Measurements from ENCODE around the gene COL1A1. TPM values are rescaled to one million over a fixed set of nuclear protein-coding genes. Genes with fewer than 3 reads are reported as not detected.

The COL1A1 gene
- polyA plus RNA-seq (2012; ENCODE audit: insufficient read length, low read depth), result 30.3 TPM

- TF ChIP-seq FOXP2 (optimal IDR thresholded peaks at IDR 0.05; ENCODE audit: borderline replicate concordance, extremely low read depth, extremely low read length, insufficient read depth), result no peak
- no peak for TF ChIP-seq SIN3A (IDR thresholded peaks at IDR 0.05; ENCODE audit: borderline replicate concordance, insufficient read depth, low read length)
Measured at GRCh38 chr17:50201276-50201854, at the start of gene COL1A1. Gene COL1A1, minus strand, starts transcription at chr17:50201631. Its CDS starts 118 bp downstream, at chr17:50201513.

DNA sequence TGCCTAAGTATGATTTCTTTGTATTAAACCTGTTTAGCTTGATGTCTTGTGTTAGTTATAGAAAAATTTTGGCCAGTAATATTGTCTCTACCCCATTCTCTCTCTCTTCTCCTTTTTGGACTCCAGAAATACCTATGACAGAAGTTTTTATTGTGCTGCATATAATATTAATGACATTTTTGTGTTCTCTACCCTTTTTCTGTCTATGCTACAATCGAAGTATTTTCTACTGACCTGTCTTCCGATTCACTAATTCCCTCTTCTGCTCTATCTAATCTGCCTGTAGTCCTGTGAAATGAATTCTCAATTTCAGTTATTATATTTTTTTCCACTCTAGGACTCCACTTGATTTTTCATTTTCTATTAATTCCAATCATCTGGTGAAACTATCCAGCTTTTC lies 46.8 kb upstream of the COL1A1 start:
- TF ChIP-seq POLR2AphosphoS5 (IDR thresholded peaks at IDR 0.05; ENCODE audit: low read depth, low read length), result no peak
- no peak for TF ChIP-seq REST (IDR thresholded peaks at IDR 0.05; ENCODE audit: insufficient read depth in 1 of 2, low read depth in 2 of 2, low read length in 2 of 2)
- TF ChIP-seq SIN3A (IDR thresholded peaks at IDR 0.05; ENCODE audit: borderline replicate concordance, insufficient read depth, low read length), result no peak
- TF ChIP-seq FOXP2 (optimal IDR thresholded peaks at IDR 0.05; ENCODE audit: borderline replicate concordance, extremely low read depth, extremely low read length, insufficient read depth), result no peak
- no peak for TF ChIP-seq TAF1 (IDR thresholded peaks at IDR 0.05; ENCODE audit: borderline replicate concordance, insufficient read depth, low read length)

DNA sequence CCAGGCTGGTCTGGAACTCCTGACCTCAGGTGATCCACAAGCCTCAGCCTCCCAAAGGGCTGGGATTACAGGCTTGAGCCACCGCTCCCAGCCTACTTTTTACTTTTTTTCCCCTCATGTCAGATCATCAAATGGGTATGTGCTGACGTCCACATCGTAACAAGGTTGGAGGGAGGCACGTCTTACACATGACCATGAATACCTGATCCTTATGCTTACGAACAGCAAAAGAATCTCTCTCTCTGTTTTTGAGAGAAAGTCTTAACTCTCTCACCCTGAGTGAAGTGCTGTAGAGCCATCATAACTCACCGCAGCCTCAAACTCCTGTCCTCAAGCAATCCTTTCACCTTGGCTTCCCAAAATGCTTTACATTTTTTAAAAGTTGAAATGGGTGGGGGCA lies 43.3 kb upstream of the COL1A1 start:
- no peak for TF ChIP-seq REST (IDR thresholded peaks at IDR 0.05; ENCODE audit: insufficient read depth in 1 of 2, low read depth in 2 of 2, low read length in 2 of 2)
- TF ChIP-seq POLR2AphosphoS5 (IDR thresholded peaks at IDR 0.05; ENCODE audit: low read depth, low read length), result no peak
- no peak for TF ChIP-seq TAF1 (IDR thresholded peaks at IDR 0.05; ENCODE audit: borderline replicate concordance, insufficient read depth, low read length)
- no peak for TF ChIP-seq FOXP2 (optimal IDR thresholded peaks at IDR 0.05; ENCODE audit: borderline replicate concordance, extremely low read depth, extremely low read length, insufficient read depth)
- TF ChIP-seq SIN3A (IDR thresholded peaks at IDR 0.05; ENCODE audit: borderline replicate concordance, insufficient read depth, low read length), result no peak

DNA sequence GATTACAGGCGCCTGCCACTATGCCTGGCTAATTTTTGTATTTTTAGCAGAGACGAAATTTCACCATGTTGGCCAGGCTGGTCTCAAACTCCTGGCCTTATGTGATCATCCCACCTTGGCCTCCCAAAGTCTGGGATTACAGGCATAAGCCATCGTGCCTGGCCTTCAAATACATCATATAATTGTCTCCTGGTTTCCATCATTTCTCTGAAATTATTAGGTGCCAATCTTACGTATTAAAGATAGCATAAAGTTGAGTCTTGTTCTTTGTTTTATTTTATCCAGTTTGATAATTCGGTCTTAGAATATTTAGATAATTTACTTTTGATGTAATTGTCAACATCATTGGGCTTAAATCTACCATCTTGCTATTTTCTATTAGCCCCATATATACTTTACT lies 40.0 kb upstream of the COL1A1 start:
- TF ChIP-seq POLR2AphosphoS5 (IDR thresholded peaks at IDR 0.05; ENCODE audit: low read depth, low read length) (no peak), TAF1 (IDR thresholded peaks at IDR 0.05; ENCODE audit: borderline replicate concordance, insufficient read depth, low read length) (no peak), FOXP2 (optimal IDR thresholded peaks at IDR 0.05; ENCODE audit: borderline replicate concordance, extremely low read depth, extremely low read length, insufficient read depth) (no peak), SIN3A (IDR thresholded peaks at IDR 0.05; ENCODE audit: borderline replicate concordance, insufficient read depth, low read length) (no peak)

- TF ChIP-seq TAF1 (IDR thresholded peaks at IDR 0.05; ENCODE audit: borderline replicate concordance, insufficient read depth, low read length) (no peak), REST (IDR thresholded peaks at IDR 0.05; ENCODE audit: insufficient read depth in 1 of 2, low read depth in 2 of 2, low read length in 2 of 2) (no peak), SIN3A (IDR thresholded peaks at IDR 0.05; ENCODE audit: borderline replicate concordance, insufficient read depth, low read length) (no peak), FOXP2 (optimal IDR thresholded peaks at IDR 0.05; ENCODE audit: borderline replicate concordance, extremely low read depth, extremely low read length, insufficient read depth) (no peak), POLR2AphosphoS5 (IDR thresholded peaks at IDR 0.05; ENCODE audit: low read depth, low read length) (no peak)
Measured at GRCh38 chr17:50240851-50241250, 39.4 kb upstream of the COL1A1 start.

GRCh38 chr17:50239937-50240336 lies 38.5 kb upstream of the COL1A1 start:
- TF ChIP-seq POLR2AphosphoS5 (IDR thresholded peaks at IDR 0.05; ENCODE audit: low read depth, low read length), result no peak

Data from PFSK-1 (cell line).